C4-2B (cell line): ENCODE measurements around the gene PCGF5.

Experiments used
- ZFX ChIP-seq: fragments of 450-650 bp; IDR thresholded peaks from 2 replicates; pipeline ENCODE4 v1.6.1; 2017
- TF ChIP-seq, protein P1 (sequence below): fragments of 450-650 bp; conservative IDR thresholded peaks from 2 replicates; pipeline ENCODE4 v1.5.1; 2017; ENCODE audit warnings: mild to moderate bottlenecking

DNA sequence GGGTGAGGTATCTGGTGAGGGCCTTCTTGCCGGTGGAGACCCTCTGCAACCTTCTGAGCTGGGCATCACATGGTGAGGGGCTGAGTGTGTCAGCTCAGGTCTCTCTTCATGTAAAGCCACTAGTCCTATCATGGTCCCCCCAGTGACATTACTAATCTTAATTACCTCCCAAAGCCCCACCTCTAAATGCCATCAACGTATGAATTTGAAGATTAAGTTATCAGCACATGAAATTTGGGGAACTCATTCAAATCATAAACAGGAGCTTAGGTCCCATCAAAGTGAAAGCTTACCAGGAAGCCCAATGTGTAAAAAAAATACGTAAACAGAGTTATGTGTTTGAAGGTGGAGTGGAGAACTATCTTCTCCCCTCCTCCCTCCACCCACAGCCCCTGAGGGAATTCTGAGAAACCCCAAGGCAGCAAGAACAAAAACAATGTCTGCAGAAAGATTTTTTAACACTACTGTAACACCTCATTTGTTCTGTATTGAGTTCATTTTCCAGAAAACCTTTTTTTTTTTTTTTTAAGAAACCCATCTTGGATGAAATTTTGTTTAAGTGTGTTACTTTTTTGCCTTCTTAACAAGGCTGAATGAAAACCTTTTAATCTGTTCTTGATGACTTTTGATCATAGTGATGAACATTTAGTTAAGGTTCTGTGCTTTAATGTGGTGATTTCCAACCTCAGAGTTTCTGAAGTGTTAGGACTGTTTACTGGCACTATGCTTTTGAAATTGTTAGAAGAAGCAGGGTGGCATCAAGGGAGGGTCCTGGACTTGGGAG, 19.1 kb upstream of the PCGF5 start:
- TF ChIP-seq, protein P1, sequence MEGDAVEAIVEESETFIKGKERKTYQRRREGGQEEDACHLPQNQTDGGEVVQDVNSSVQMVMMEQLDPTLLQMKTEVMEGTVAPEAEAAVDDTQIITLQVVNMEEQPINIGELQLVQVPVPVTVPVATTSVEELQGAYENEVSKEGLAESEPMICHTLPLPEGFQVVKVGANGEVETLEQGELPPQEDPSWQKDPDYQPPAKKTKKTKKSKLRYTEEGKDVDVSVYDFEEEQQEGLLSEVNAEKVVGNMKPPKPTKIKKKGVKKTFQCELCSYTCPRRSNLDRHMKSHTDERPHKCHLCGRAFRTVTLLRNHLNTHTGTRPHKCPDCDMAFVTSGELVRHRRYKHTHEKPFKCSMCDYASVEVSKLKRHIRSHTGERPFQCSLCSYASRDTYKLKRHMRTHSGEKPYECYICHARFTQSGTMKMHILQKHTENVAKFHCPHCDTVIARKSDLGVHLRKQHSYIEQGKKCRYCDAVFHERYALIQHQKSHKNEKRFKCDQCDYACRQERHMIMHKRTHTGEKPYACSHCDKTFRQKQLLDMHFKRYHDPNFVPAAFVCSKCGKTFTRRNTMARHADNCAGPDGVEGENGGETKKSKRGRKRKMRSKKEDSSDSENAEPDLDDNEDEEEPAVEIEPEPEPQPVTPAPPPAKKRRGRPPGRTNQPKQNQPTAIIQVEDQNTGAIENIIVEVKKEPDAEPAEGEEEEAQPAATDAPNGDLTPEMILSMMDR, result no peak
- TF ChIP-seq ZFX, result no peak
